Mucosa of stomach (tissue), 1 donor: Measurements from ENCODE around the gene TPK1.
"Not testable (repeated sequence)": the region's sequence is repeated elsewhere in the genome, so short reads cannot be mapped to it uniquely, and the experiment has no call there.

ENCODE experiments used
- H3K27me3 ChIP-seq: one replicate; pipeline ENCODE4 v1.7.0; 2013; ENCODE audit warnings: mild to moderate bottlenecking, low read length; ENCODE audit not compliant: control insufficient read depth, insufficient read depth
- H3K36me3 ChIP-seq: one replicate; pipeline ENCODE4 v1.7.0; 2013; ENCODE audit warnings: low read length; ENCODE audit not compliant: control insufficient read depth, insufficient read depth
- H3K4me1 ChIP-seq: one replicate; pipeline ENCODE4 v1.7.0; 2013; ENCODE audit warnings: mild to moderate bottlenecking, low read length; ENCODE audit not compliant: control insufficient read depth, insufficient read depth
- H3K4me3 ChIP-seq: one replicate; pipeline ENCODE4 v1.7.0; 2013; ENCODE audit warnings: low read length
- H3K9ac ChIP-seq: one replicate; pipeline ENCODE4 v1.7.0; 2013; ENCODE audit warnings: mild to moderate bottlenecking, low read length, moderate library complexity
- H3K9me3 ChIP-seq: one replicate; pipeline ENCODE4 v1.7.0; 2013; ENCODE audit warnings: mild to moderate bottlenecking, low read length, moderate library complexity; ENCODE audit not compliant: control insufficient read depth
- donor health status: Pancreatic carcinoma.

TPK1 gene

GRCh38 chr7:144437370-144438191 lies 398.3 kb downstream of the TPK1 start:
- Histone ChIP-seq H3K4me1 (no peaks in the 10 kb centered on the region), H3K4me3 (no peak overlapping the region), H3K9me3 (no peaks in the 10 kb centered on the region), H3K36me3 (no peaks in the 10 kb centered on the region), H3K27me3 (no peaks in the 10 kb centered on the region), H3K9ac (no peak overlapping the region)

GRCh38 chr7:144436500-144436899 lies 399.4 kb downstream of the TPK1 start:
- Histone ChIP-seq H3K9me3 (no peaks in the 10 kb centered on the region), H3K36me3 (no peaks in the 10 kb centered on the region), H3K27me3 (no peaks in the 10 kb centered on the region), H3K4me1 (no peaks in the 10 kb centered on the region), H3K4me3 (no peak overlapping the region), H3K9ac (no peak overlapping the region)

GRCh38 chr7:144428431-144428830 lies 407.4 kb downstream of the TPK1 start:
- Histone ChIP-seq H3K9me3 (no peaks in the 10 kb centered on the region), H3K27me3 (no peaks in the 10 kb centered on the region), H3K4me3 (no peak overlapping the region), H3K9ac (no peak overlapping the region), H3K36me3 (no peaks in the 10 kb centered on the region), H3K4me1 (no peaks in the 10 kb centered on the region)

GRCh38 chr7:144427539-144427938 lies 408.3 kb downstream of the TPK1 start:
- not testable (repeated sequence) for H3K9ac ChIP-seq, H3K36me3 ChIP-seq, H3K9me3 ChIP-seq, H3K4me1 ChIP-seq, H3K27me3 ChIP-seq, H3K4me3 ChIP-seq

- H3K4me3 ChIP-seq, H3K4me1 ChIP-seq, H3K36me3 ChIP-seq, H3K9me3 ChIP-seq, H3K27me3 ChIP-seq, H3K9ac ChIP-seq: not testable (repeated sequence)
Measured at GRCh38 chr7:144418931-144419330, 416.9 kb downstream of the TPK1 start.

- Histone ChIP-seq H3K4me1 (no peaks in the 10 kb centered on the region), H3K9ac (no peak overlapping the region), H3K4me3 (no peak overlapping the region), H3K36me3 (no peaks in the 10 kb centered on the region), H3K27me3 (no peaks in the 10 kb centered on the region), H3K9me3 (no peaks in the 10 kb centered on the region)
Measured at GRCh38 chr7:144416341-144416740, 419.5 kb downstream of the TPK1 start.

GRCh38 chr7:144415858-144416257 lies 420.0 kb downstream of the TPK1 start:
- no peak overlapping the region for H3K9ac ChIP-seq
- H3K27me3 ChIP-seq = no peaks in the 10 kb centered on the region
- no peaks in the 10 kb centered on the region for H3K36me3 ChIP-seq
- H3K9me3 ChIP-seq = no peaks in the 10 kb centered on the region
- no peaks in the 10 kb centered on the region for H3K4me1 ChIP-seq
- no peak overlapping the region for H3K4me3 ChIP-seq

- Histone ChIP-seq H3K9me3 (no peaks in the 10 kb centered on the region), H3K36me3 (no peaks in the 10 kb centered on the region), H3K9ac (no peak overlapping the region), H3K4me3 (no peak overlapping the region), H3K27me3 (no peaks in the 10 kb centered on the region), H3K4me1 (no peaks in the 10 kb centered on the region)
Measured at GRCh38 chr7:144414815-144415214, 421.0 kb downstream of the TPK1 start.

- H3K9me3 ChIP-seq = no peaks in the 10 kb centered on the region
- H3K9ac ChIP-seq = no peak overlapping the region
- no peak overlapping the region for H3K4me3 ChIP-seq
- H3K36me3 ChIP-seq = no peaks in the 10 kb centered on the region
- no peaks in the 10 kb centered on the region for H3K4me1 ChIP-seq
- H3K27me3 ChIP-seq = no peaks in the 10 kb centered on the region
Measured at GRCh38 chr7:144410441-144410840, 425.4 kb downstream of the TPK1 start.

- Histone ChIP-seq H3K9me3 (no peaks in the 10 kb centered on the region), H3K4me3 (no peak overlapping the region), H3K4me1 (no peaks in the 10 kb centered on the region), H3K9ac (no peak overlapping the region), H3K27me3 (no peaks in the 10 kb centered on the region), H3K36me3 (no peaks in the 10 kb centered on the region)
Measured at GRCh38 chr7:144408121-144408520, 427.7 kb downstream of the TPK1 start.

- no peaks in the 10 kb centered on the region for H3K9me3 ChIP-seq
- H3K9ac ChIP-seq = no peak overlapping the region
- no peaks in the 10 kb centered on the region for H3K4me1 ChIP-seq
- no peak overlapping the region for H3K4me3 ChIP-seq
- no peaks in the 10 kb centered on the region for H3K36me3 ChIP-seq
- no peaks in the 10 kb centered on the region for H3K27me3 ChIP-seq
Measured at GRCh38 chr7:144407266-144407931, 428.5 kb downstream of the TPK1 start.

GRCh38 chr7:144404946-144405345 lies 430.9 kb downstream of the TPK1 start:
- Histone ChIP-seq H3K4me1 (no peaks in the 10 kb centered on the region), H3K36me3 (no peaks in the 10 kb centered on the region), H3K9ac (no peak overlapping the region), H3K9me3 (no peaks in the 10 kb centered on the region), H3K27me3 (no peaks in the 10 kb centered on the region), H3K4me3 (no peak overlapping the region)
